ENCODE results near the gene SELENOW.
"Not testable (repeated sequence)": the region's sequence is repeated elsewhere in the genome, so short reads cannot be mapped to it uniquely, and the experiment has no call there.

Gene SELENOW

DNA sequence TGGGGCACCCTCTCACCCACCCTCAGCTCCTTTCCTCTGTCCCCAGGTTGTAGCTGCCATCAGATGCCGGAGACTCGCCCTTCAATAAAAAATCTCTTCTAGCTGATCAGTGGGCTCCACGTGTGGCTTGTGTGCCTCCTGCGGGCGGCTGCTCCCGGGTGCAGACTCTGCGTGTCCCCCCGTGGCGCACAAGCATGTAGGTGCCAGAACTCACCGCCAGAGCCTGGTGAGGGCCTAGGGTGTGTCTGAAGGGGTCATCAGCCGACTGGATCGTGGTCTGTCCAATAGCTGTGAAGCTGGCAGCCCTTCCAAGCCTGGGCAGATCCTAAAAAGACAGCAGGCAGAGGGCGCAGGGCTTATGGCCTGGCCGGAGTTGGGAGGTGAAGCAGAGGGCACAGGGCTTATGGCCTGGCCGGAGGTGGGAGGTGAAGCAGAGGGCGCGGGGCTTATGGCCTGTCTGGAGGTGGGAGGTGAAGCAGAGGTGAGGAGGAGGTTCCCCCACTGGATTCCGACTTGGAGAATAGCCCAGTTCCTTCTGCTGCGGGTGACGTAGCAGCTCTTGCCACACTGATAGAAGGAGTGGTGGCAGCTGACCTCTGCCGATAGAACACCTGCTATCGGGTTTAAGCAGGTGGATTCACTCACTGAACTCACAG lies 21.4 kb upstream of the SELENOW start:
- DNase-seq, result no peak

- DNase-seq, result no peak
Measured at GRCh38 chr19:47757617-47758442, 20.7 kb upstream of the SELENOW start.

- DNase-seq, result no peak
Measured at GRCh38 chr19:47758443-47758804, 20.1 kb upstream of the SELENOW start.

- DNase-seq, result no peak
Measured at GRCh38 chr19:47760632-47760999, 17.9 kb upstream of the SELENOW start.

GRCh38 chr19:47761566-47761965 lies 16.9 kb upstream of the SELENOW start:
- no peak for DNase-seq

- no peak for DNase-seq
Measured at GRCh38 chr19:47762151-47762550, 16.4 kb upstream of the SELENOW start.

- no peak for DNase-seq
Measured at GRCh38 chr19:47762615-47763308, 15.7 kb upstream of the SELENOW start.

DNA sequence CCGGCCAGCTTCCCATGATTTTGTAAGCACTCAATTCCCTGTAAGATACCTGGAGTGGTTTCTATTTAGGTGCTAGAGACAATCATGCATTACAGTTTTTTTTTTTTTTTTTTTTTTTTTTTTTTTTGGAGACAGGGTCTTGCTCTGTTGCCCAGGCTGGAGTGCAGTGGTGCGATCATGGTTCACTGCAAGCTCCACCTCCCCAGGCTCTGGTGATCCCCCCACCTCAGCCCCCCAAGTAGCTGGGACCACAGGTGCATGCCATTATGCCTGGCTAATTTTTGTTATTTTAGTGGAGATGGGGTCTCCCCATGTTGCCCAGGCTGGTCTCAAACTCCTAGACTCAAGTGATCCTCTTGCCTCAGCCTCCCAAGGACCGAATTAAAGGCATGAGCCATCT lies 13.8 kb upstream of the SELENOW start:
- not testable (repeated sequence) for DNase-seq

DNA sequence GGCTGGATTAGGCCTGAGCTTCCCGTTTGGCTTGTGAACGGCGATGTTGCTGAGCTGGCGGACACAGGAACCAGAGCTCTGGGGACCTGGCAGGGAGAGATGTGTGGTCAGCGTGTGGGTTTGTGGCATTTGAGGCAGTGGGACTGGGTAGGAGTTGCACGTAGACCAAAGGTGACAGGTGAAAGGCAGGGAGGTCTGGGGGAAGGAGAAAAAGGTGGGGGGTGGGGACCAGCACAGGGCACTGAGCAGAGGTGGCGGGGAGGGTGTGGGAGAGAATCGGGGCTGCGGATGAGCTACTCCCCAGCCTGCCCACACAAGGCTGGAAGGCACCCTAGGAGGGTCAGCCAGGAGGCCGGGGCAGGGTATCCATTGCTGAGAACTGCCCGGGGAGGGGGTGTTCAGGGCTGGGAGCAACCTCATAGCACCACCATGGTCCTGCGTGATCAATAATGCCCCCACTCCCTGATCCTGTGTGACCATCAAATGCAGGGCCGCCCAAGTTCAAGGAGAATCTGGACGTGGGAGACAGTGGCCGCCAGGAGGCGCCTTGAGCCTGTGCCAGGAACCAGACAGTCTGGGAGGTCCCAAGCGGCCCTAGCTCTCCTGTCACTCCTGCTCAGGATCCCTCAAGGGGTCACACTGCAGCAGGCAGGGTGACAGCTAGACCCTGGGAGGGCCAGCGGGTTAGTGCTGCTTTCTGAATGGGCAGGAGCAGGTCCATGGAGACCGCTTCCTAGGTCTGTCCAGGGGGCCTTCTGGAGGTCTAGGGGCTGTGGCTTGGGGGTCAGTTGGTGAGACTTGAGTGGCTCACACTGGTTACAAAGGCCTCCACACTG lies 12.8 kb upstream of the SELENOW start:
- DNase-seq, result peak; percentile 13 to 38

GRCh38 chr19:47766359-47766620 lies 12.2 kb upstream of the SELENOW start:
- no peak for DNase-seq

DNA sequence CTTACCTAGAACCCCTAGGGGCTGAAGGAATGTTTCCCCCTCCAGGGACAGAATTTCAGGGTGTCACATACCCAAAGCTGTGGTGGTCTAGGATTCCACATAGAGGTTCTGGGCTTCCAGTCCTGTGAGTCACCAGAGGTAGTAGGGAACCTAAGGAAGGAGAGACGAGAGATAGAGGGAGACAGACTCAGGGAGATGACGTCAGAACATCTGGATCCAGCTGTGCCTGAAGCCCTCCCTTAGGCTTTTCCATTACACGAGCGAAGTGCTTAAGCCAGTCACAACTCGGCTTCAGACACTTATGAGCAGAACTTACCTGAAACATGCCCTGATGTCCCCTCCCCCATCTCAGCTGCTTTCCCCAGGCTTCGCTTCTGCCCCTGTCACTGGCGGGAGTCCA lies 11.8 kb upstream of the SELENOW start:
- DNase-seq, result no peak

GRCh38 chr19:47767349-47767748 lies 11.2 kb upstream of the SELENOW start:
- no peak for DNase-seq

- DNase-seq, result no peak
Measured at GRCh38 chr19:47768604-47769003, 9.9 kb upstream of the SELENOW start.

- no peak for DNase-seq
Measured at GRCh38 chr19:47769534-47769933, 9.0 kb upstream of the SELENOW start.

GRCh38 chr19:47771291-47771690 lies 7.2 kb upstream of the SELENOW start:
- not testable (repeated sequence) for DNase-seq

- DNase-seq, result no peak
Measured at GRCh38 chr19:47776568-47776967, 1.9 kb upstream of the SELENOW start.

- not testable (repeated sequence) for DNase-seq
Measured at GRCh38 chr19:47777245-47778048, 1.1 kb upstream of the SELENOW start.

DNA sequence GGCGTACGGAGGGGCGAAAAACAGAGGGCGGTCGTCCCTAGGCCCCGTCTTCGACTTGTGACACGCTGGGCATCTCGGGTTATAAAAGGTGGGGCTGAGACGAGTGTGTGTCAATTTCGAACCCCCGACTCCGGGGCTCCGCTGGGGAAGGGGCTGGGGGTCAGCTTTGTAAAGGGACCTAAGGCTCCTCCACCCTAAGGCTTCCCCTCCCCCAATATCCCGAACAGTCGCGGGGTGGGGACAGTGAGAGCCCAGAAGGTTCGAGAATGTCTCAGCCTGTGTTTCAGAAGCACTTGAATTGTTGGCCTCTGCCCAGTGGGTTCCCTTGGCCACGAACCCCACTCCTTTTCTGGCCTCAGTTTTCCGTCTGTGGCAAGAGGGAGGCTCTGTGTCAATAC lies 450 bp downstream of the SELENOW start:
- DNase-seq, result peak in 1 of 2 experiments; percentile 26

DNA sequence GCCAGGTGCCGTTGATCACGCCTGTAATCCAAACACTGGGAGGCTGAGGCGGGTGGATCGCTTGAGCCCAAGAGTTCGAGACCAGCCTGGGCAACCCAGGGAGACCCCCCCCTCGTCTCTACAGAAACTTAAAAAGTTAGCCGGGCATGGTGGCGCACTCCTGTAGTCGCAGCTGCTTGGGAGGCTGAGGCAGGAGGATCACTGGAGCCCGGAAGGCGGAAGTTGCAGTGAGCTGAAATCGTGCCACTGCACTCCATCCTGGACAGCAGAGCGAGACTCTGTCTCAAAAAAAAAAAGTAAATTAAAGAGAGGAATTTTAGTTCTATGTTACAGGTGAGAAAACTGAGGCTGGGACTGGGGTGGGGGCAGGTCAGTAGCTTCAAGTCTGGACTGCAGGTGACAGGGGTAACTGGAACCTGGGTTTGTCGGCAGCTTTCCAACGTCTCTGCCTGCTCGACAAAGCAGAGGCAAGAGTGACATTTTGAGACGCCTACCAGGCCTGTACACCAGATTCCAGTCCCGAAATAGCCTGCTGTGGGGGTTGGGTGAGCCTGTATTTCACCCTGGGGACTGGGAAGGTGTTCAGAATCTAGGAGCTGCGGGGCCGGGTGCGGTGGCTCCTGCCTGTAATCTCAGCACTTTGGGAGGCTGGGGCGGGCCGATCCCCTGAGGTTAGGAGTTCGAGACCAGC lies 1.2 kb downstream of the SELENOW start:
- no peak for DNase-seq

DNA sequence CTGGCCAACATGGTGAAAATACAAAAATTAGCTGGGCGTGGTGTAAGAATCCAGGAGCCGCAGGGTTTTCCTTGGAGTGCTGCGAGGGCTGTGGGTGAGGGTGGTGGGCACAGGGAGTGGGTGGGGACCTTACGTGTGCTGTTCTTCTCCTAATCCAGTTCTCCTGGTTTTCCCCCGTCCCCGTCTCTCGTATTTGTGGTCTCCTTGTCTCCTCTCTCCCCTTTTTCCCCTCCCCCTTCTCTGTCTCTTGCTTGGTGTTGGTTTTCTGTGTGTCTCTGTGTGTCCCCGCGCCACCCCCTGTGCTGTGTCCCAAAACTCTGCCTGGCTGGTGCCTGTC lies 1.7 kb downstream of the SELENOW start:
- DNase-seq, result no peak

DNA sequence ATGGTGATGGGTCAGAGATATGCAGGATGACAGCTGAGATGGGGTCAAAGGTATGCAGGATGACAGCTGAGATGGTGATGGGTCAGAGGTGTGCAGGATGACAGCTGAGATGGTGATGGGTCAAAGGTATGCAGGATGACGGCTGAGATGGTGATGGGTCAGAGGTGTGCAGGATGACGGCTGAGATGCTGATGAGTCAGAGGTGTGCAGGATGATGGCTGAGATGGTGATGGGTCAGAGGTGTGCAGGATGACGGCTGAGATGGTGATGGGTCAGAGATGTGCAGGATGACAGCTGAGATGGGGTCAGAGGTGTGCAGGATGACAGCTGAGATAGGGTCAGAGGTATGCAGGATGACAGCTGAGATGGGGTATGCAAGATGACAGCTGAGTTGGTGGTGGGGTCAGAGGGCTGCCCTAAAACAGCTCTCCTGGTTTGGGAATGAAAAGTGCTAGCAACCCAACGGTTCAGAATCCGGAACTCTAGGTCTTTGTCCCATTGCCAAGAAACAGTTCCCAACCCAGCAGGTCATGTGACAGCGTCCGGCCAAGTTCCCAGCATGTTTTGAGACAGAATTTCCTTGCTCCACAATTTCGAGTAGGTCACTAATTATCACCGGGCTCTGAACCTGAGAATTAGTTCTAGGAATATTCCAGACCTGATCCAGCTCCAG lies 3.2 kb downstream of the SELENOW start:
- no peak for DNase-seq

Measured in stimulated activated CD4-positive, alpha-beta T cell treated with anti-CD3 and anti-CD28 coated beads, Interleukin-4, amount 100 ng/mL, for 4 hours (primary cell).